PC-3 (cell line): ENCODE results near the gene RAI14. TPM values are rescaled to one million over a fixed set of nuclear protein-coding genes. Genes with fewer than 3 reads are reported as not detected.

Experiments
- ATAC-seq: fragments of 200-7000 bp; cut with Tn5 transposase; 2 replicates; pipeline ENCODE4 v1.9.1; 2020; ENCODE audit warnings: mild to moderate bottlenecking, moderate library complexity
- BruUV-seq: library from RNA; stranded (reverse); fragments of 400-500 nt; replicated peaks from 2 replicates; lab custom pipeline; 2021; lab: Mats Ljungman, UMichigan
- CTCF ChIA-PET: fragments of 300-600 bp; sonication (Branson Sonifier 250); formaldehyde crosslinking; loops from one replicate; lab custom pipeline; 2022; ENCODE audit warnings: antibody characterized with exemption; lab: Charles Lee
- POLR2A ChIA-PET: fragments of 300-600 bp; sonication (Branson Sonifier 250); formaldehyde crosslinking; loops from one replicate; lab custom pipeline; 2022; ENCODE audit warnings: antibody characterized with exemption; ENCODE audit not compliant: unreplicated experiment; lab: Charles Lee
- DNase-seq: peaks from one replicate; pipeline ENCODE4 v3.0.0-alpha.2; 2015
- H2AFZ ChIP-seq: fragments of 300-600 bp; sonication (generic); 2 replicates; pipeline ENCODE4 v1.6.0; 2016; ENCODE audit warnings: antibody characterized with exemption, low read length
- H3F3A ChIP-seq: fragments of 300-600 bp; sonication (generic); one replicate; pipeline ENCODE4 v1.6.0; 2017; ENCODE audit warnings: antibody characterized with exemption, low read length, control low read depth, mild to moderate bottlenecking; ENCODE audit not compliant: unreplicated experiment
- H3K27ac ChIP-seq: fragments of 300-600 bp; sonication (generic); 2 replicates; pipeline ENCODE4 v1.5.1; 2016; ENCODE audit warnings: mild to moderate bottlenecking, low read length
- H3K27me3 ChIP-seq: fragments of 300-600 bp; sonication (generic); 2 replicates; pipeline ENCODE4 v1.6.1; 2016; ENCODE audit warnings: low read length, mixed read lengths
- H3K36me3 ChIP-seq: fragments of 300-600 bp; sonication (generic); 2 replicates; pipeline ENCODE4 v1.6.1; 2016; ENCODE audit warnings: low read depth, mixed run types, low read length, mixed read lengths
- H3K4me1 ChIP-seq: fragments of 300-600 bp; sonication (generic); 2 replicates; pipeline ENCODE4 v1.5.1; 2016; ENCODE audit warnings: low read length; ENCODE audit not compliant: insufficient read depth
- H3K4me2 ChIP-seq: fragments of 300-600 bp; sonication (generic); 2 replicates; pipeline ENCODE4 v1.6.0; 2016; ENCODE audit warnings: low read length
- H3K4me3 ChIP-seq: fragments of 300-600 bp; sonication (generic); 2 replicates; pipeline ENCODE4 v1.5.1; 2016; ENCODE audit warnings: mild to moderate bottlenecking, low read length, mixed read lengths
- H3K79me2 ChIP-seq: fragments of 300-600 bp; sonication (generic); 2 replicates; pipeline ENCODE4 v1.6.1; 2017; ENCODE audit warnings: low read length, mixed read lengths
- H3K9ac ChIP-seq: fragments of 300-600 bp; sonication (generic); 2 replicates; pipeline ENCODE4 v1.6.0; 2016; ENCODE audit warnings: mild to moderate bottlenecking, low read length
- H3K9me2 ChIP-seq: fragments of 300-600 bp; sonication (generic); replicated peaks from 2 replicates; pipeline ENCODE4 v1.6.1; 2016; ENCODE audit warnings: mixed run types, low read length, mixed read lengths
- H3K9me3 ChIP-seq: fragments of 300-600 bp; sonication (generic); 2 replicates; pipeline ENCODE4 v1.6.1; 2016; ENCODE audit warnings: low read length, mixed read lengths
- H4K20me1 ChIP-seq: fragments of 300-600 bp; sonication (generic); 2 replicates; pipeline ENCODE4 v1.6.1; 2016; ENCODE audit warnings: low read length, mixed read lengths
- CTCF ChIP-seq: fragments of 300-600 bp; sonication (generic); conservative IDR thresholded peaks from 2 replicates; pipeline ENCODE4 v1.5.1; 2017; ENCODE audit warnings: antibody characterized with exemption, low read depth, mild to moderate bottlenecking, low read length
- EZH2 ChIP-seq: fragments of 300-600 bp; sonication (generic); IDR thresholded peaks from one replicate; pipeline ENCODE4 v1.6.1; 2017; ENCODE audit warnings: antibody characterized with exemption, mild to moderate bottlenecking, low read length; ENCODE audit not compliant: unreplicated experiment
- EZH2phosphoT487 ChIP-seq: fragments of 300-600 bp; sonication (generic); IDR thresholded peaks from 2 replicates; pipeline ENCODE4 v1.6.1; 2018; ENCODE audit warnings: mild to moderate bottlenecking, antibody characterized with exemption, low read length, borderline replicate concordance
- intact Hi-C: fragments of 100-400 bp; cut with micrococcal nuclease; formaldehyde crosslinking; loops from 2 replicates; pipeline ENCODE4 v1.9.0; 2023
- total RNA-seq: library from RNA; depleted of rRNA; stranded (reverse); fragments of >200 nt; gene quantifications from 2 replicates; pipeline ENCODE4 v1.2.3, GENCODE V29; 2014

Gene RAI14
- total RNA-seq, 1 experiment from 2014 or later, result 73.5 TPM

- TF ChIP-seq CTCF, result no peak
- TF ChIP-seq EZH2, result no peak
- no peak for TF ChIP-seq EZH2phosphoT487
- H3K9me3 ChIP-seq, result no peaks in the 10 kb centered on the region
- no peaks in the 10 kb centered on the region for H3F3A ChIP-seq
- ChIA-PET POLR2A (no interaction called here), CTCF (no interaction called here)
- DNase-seq, result no peak
- H3K4me3 ChIP-seq, result no peak overlapping the region
- no peaks in the 10 kb centered on the region for H3K27me3 ChIP-seq
- no peaks in the 10 kb centered on the region for H3K36me3 ChIP-seq
- no peaks in the 10 kb centered on the region for H3K9me2 ChIP-seq
- no peak overlapping the region for H2AFZ ChIP-seq
- no peak overlapping the region for H3K4me2 ChIP-seq
- H3K27ac ChIP-seq, result no peak overlapping the region
- no peaks in the 10 kb centered on the region for H3K79me2 ChIP-seq
- no peaks in the 10 kb centered on the region for H4K20me1 ChIP-seq
- no peak for ATAC-seq
- no TSS peak for BruUV-seq
- intact Hi-C loops, result no loop called here
- no peaks in the 10 kb centered on the region for H3K4me1 ChIP-seq
- no peak overlapping the region for H3K9ac ChIP-seq
These were observed 37.6 kb upstream of the RAI14 start for GRCh38 chr5:34618371-34619065.

GRCh38 chr5:34620185-34620584 is 35.9 kb upstream of the RAI14 start:
- H3K79me2 ChIP-seq, result no peaks in the 10 kb centered on the region
- H3K9me2 ChIP-seq, result no peaks in the 10 kb centered on the region
- H3K9ac ChIP-seq, result no peak overlapping the region
- no peaks in the 10 kb centered on the region for H3K36me3 ChIP-seq
- H3K27me3 ChIP-seq, result no peaks in the 10 kb centered on the region
- no TSS peak for BruUV-seq
- CTCF ChIA-PET, result no interaction called here
- H3K27ac ChIP-seq, result no peak overlapping the region
- no peak overlapping the region for H2AFZ ChIP-seq
- ATAC-seq (no peak), DNase-seq (no peak)
- no peak overlapping the region for H3K4me3 ChIP-seq
- H4K20me1 ChIP-seq, result no peaks in the 10 kb centered on the region
- no peak overlapping the region for H3K4me2 ChIP-seq
- POLR2A ChIA-PET, result no interaction called here
- no peaks in the 10 kb centered on the region for H3K9me3 ChIP-seq
- intact Hi-C loops, result no loop called here
- TF ChIP-seq EZH2, result no peak
- no peak for TF ChIP-seq EZH2phosphoT487
- no peak for TF ChIP-seq CTCF
- H3K4me1 ChIP-seq, result no peaks in the 10 kb centered on the region
- H3F3A ChIP-seq, result no peaks in the 10 kb centered on the region
